HepG2 (cell line): ENCODE data around the gene LIMS2.

ENCODE experiments used
- CTCF ChIP-seq: sonication (generic); formaldehyde crosslinking; IDR thresholded peaks from 2 replicates; pipeline ENCODE4 v1.5.0; 2020; ENCODE audit warnings: mild to moderate bottlenecking, missing genetic modification reagents, moderate library complexity
- EP300 ChIP-seq, 3 experiments: sonication (generic) in 1 of 3; formaldehyde crosslinking in 1 of 3; IDR thresholded peaks; 2 replicates each; pipeline versions ENCODE4 v1.5.1 to v1.6.1; 2011 to 2020; ENCODE audit warnings: low read depth in 2 of 3, low read length in 2 of 3, borderline replicate concordance in 1 of 3, improper control_type of control experiment in 1 of 3, mild to moderate bottlenecking in 1 of 3, missing genetic modification reagents in 1 of 3, moderate library complexity in 1 of 3
- FOXJ3 ChIP-seq: sonication (generic); formaldehyde crosslinking; IDR thresholded peaks from 2 replicates; pipeline ENCODE4 v1.4.0; 2020; ENCODE audit warnings: missing genetic modification reagents, mild to moderate bottlenecking, borderline replicate concordance
- FOXK1 ChIP-seq: sonication (generic); formaldehyde crosslinking; IDR thresholded peaks from 2 replicates; pipeline ENCODE4 v1.4.0; 2020; ENCODE audit warnings: low read depth, missing genetic modification reagents, borderline replicate concordance
- HMGA1 ChIP-seq: sonication (generic); formaldehyde crosslinking; conservative IDR thresholded peaks from 2 replicates; pipeline ENCODE4 v1.4.0; 2020; ENCODE audit warnings: missing genetic modification reagents
- MAX ChIP-seq: IDR thresholded peaks from 2 replicates; pipeline ENCODE4 v1.6.1; 2012; ENCODE audit warnings: inconsistent platforms
- NONO ChIP-seq, 2 experiments: fragments of 450-650 bp in 1 of 2; sonication (generic) in 1 of 2; formaldehyde crosslinking in 1 of 2; IDR thresholded peaks in 1 of 2; conservative IDR thresholded peaks in 1 of 2; 2 replicates each; pipeline versions ENCODE4 v1.6.1 to v1.8.0; 2017 to 2022; ENCODE audit warnings: mild to moderate bottlenecking in 1 of 2, missing genetic modification reagents in 1 of 2, moderate library complexity in 1 of 2
- REST ChIP-seq, 2 experiments: IDR thresholded peaks; 2 replicates each; pipeline ENCODE4 v1.6.1; 2011 to 2012; ENCODE audit warnings: low read length in 2 of 2, borderline replicate concordance in 1 of 2, low read depth in 1 of 2, mild to moderate bottlenecking in 1 of 2, moderate library complexity in 1 of 2
- SMC3 ChIP-seq: IDR thresholded peaks from 2 replicates; pipeline ENCODE4 v1.6.1; 2011; ENCODE audit warnings: low read length, improper control_type of control experiment
- ZNF704 ChIP-seq: sonication (generic); formaldehyde crosslinking; IDR thresholded peaks from 2 replicates; pipeline ENCODE4 v1.8.1; 2023; ENCODE audit warnings: mild to moderate bottlenecking, inconsistent platforms, moderate library complexity, missing genetic modification reagents, borderline replicate concordance
- ZZZ3 ChIP-seq: sonication (generic); formaldehyde crosslinking; IDR thresholded peaks from 2 replicates; pipeline ENCODE4 v1.4.0; 2020; ENCODE audit warnings: missing genetic modification reagents, mild to moderate bottlenecking, borderline replicate concordance

GRCh38 chr2:127651971-127652550, 23.3 kb downstream of the LIMS2 start:
- no peak for TF ChIP-seq REST (IDR thresholded peaks at IDR 0.05; ENCODE audit: borderline replicate concordance in 1 of 2, low read depth in 1 of 2, low read length in 2 of 2)
- no peak for TF ChIP-seq FOXJ3 (CRISPR knock-in tag)
- no peak for TF ChIP-seq ZNF704 (CRISPR knock-in tag)
- TF ChIP-seq ZZZ3 (CRISPR knock-in tag): no peak
- no peak for TF ChIP-seq FOXK1
- TF ChIP-seq EP300 (IDR thresholded peaks at IDR 0.05; ENCODE audit: low read depth in 2 of 2, low read length in 2 of 2): no peak
- no peak for TF ChIP-seq EP300 (CRISPR knock-in tag; IDR thresholded peaks at IDR 0.05; ENCODE audit: borderline replicate concordance)
- TF ChIP-seq NONO (IDR thresholded peaks at IDR 0.05): no peak
- TF ChIP-seq NONO (CRISPR knock-in tag; conservative IDR thresholded peaks at IDR 0.05): no peak
- peak; percentile 63 for TF ChIP-seq MAX
- no peak for TF ChIP-seq HMGA1 (CRISPR knock-in tag)
- TF ChIP-seq CTCF (CRISPR knock-in tag): no peak; the same call in 1 of the 2 replicates
- no peak for TF ChIP-seq SMC3
